NCI-H510A (cell line): ENCODE data around the gene PNKP.
A peak's percentile ranks its signal among the peaks of the same experiment; 100 is the strongest.

Source experiments
- DNase-seq: peaks from one replicate; lab custom pipeline; 2025; lab: John Stamatoyannopoulos, UW

The PNKP gene

GRCh38 chr19:49860336-49861102, 6.9 kb downstream of the PNKP start:
- DNase-seq = no peak

- DNase-seq = no peak
Observed at GRCh38 chr19:49859682-49860335, 7.6 kb downstream of the PNKP start.

DNA sequence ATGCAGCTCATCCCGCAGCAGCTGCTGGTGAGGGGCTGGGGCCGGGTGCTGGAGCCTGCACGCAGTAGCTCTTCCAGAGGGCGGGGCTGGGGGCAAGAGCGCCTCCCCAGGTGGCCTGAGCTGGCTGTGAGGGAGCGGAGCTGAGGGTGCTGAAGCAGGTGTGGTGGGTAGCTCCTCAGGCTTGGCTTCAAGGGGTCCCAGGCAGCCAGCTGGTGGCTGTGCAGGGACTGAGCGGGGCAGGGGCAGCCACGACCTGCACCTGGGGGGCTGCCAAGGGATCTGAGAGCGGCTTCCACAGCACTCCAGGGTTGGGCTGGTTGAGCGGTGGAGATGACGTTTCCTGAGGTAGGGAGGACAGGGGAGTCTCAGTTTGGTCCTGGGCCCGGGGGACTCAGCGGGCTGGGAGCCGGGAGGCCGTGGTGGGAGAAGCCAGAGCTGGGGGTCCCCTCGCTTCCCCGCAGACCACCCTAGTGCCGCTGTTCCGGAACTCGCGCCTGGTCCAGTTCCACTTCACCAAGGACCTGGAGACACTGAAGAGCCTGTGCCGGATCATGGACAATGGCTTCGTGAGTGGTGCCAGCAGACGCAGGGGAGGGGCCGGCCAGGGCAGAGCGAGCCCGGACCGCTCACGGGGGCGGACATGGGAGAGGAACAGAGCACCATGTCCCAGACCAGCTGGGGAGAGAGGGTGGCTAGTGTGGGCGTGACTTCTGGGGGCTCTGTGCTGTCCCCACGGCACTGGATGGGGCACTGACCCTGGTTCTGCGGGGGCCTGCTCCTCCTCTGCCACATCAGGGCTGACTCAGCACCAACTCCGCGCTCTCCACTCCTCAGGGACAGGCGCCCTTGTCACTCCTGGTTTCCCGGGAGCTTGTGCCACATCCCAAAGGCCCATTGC, 9.0 kb downstream of the PNKP start:
- DNase-seq = no peak

DNA sequence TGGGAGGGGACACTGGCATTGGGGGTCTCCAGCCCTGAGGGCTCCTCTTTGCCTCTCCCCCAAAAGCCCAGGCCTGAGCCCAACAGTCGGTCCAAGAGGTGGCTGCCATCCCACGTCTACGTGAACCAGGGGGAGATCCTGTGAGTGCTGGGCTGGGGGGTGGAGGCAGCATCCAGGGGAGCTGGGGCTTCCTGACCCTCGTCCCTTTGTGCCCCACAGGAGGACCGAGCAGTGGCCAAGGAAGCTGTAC, 9.6 kb downstream of the PNKP start:
- DNase-seq = no peak

DNA sequence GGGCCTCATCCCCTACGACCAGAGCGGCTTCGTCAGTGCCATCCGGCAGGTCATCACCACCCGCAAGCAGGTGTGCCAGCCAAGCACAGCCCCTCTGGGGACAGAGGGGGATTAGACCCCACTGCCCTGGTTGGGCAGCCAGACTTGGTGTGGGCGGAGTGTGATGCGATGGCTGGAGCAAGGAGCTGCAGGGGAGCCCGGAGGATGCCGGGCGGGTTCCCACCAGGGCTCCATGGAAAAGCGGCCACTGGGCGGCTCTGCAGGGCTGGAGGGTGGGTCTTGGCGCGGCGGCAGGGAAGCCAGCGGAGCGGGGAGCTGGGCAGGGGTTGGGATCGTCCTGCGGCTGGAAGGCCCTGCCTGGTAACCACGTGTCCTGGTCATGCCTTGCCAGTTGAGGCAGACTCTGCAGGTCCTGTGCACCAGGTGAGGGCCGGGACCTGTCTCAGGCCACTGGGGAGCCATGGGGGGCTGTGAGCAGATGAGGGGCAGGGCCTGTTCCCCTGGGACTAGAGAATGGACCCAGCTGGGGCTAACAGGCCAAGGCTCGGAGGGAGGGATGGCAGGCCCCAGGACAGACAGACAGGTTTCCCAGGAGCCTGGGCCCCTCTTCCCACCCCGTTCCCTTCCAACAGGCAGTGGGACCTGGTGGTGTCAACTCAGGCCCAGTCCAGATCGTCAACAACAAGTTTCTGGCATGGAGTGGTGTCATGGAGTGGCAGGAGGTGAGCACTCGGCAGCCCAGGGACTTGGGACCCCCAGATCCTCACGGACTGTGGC, 10.1 kb downstream of the PNKP start:
- no peak for DNase-seq

- DNase-seq = no peak
Observed at GRCh38 chr19:49856574-49857021, 10.8 kb downstream of the PNKP start.

GRCh38 chr19:49855676-49856573, 11.5 kb downstream of the PNKP start:
- DNase-seq = no peak

- no peak for DNase-seq
Observed at GRCh38 chr19:49855277-49855675, 12.1 kb downstream of the PNKP start.

- DNase-seq = no peak
Observed at GRCh38 chr19:49854378-49855263, 12.8 kb downstream of the PNKP start.

DNA sequence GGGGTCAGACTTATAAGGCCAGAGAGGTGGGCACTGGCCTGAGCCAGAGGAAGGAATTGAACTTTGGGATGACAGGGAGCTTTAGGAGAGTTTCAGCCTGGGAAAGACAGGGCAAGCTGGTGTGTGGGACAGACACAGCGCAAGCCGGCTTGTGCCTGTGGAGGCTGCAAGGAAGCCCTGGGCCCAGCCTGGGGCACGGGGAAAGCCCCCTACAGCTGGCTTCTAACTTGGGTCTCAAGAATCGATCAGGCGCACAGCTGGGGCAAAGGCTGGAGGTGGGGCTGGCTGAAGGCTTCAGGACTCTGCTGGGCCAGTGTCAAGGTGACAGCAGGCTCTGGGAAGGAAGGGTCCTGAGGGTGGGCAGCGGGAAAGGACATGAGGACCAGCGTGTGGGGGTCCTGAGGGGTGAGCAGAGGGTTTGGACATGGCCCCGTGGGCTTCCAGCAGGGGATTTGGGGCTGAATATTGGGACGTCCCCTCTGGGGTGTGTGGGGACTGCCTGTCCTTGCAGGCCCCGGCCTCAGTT, 13.5 kb downstream of the PNKP start:
- DNase-seq = no peak

GRCh38 chr19:49852631-49853126, 14.7 kb downstream of the PNKP start:
- DNase-seq = no peak

DNA sequence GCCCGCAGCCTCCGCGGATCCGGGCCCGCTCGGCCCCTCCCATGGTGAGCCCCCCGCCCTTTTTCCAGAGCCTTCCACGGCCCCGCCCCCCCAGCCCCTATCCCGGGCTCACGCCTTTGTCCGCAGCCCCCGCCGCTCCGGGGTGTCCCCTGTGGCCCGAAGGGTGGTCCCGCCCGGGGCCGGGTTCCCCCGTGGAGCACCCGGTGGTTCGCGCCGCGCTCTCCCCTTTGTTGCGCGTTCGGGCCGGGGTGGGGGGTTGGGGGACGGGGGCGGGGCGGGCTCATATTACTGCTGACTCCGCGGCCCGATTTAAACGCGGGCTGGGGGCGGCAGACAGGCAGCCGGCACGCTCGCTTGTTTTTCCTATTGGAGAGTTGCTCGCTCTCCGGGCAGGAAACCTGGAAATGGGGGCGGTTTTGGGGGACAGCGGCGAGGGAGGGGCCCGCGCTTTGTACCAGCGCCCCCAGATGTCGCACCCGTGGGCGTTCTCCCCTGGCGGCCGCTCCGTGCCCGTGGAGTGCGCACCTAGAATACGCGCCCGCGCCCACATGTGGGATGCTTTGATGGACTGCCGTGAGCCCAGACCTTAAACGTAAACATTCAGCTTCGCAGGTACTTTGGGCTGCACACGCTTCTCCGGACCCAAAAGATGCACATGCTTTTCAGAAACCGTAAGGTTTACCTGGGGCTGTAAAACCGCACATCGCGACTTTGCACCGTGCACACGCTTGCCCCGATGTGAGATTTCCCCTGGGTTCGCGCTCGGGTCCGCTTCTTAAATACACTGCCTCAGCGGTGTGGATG, 15.7 kb downstream of the PNKP start:
- no peak for DNase-seq

GRCh38 chr19:49850487-49851342, 16.7 kb downstream of the PNKP start, which contains the start of gene PTOV1:
TSS of gene PTOV1 (plus strand) at chr19:49851159.
- peak; percentile 86 for DNase-seq

GRCh38 chr19:49850221-49850486, 17.2 kb downstream of the PNKP start:
- DNase-seq = no peak

DNA sequence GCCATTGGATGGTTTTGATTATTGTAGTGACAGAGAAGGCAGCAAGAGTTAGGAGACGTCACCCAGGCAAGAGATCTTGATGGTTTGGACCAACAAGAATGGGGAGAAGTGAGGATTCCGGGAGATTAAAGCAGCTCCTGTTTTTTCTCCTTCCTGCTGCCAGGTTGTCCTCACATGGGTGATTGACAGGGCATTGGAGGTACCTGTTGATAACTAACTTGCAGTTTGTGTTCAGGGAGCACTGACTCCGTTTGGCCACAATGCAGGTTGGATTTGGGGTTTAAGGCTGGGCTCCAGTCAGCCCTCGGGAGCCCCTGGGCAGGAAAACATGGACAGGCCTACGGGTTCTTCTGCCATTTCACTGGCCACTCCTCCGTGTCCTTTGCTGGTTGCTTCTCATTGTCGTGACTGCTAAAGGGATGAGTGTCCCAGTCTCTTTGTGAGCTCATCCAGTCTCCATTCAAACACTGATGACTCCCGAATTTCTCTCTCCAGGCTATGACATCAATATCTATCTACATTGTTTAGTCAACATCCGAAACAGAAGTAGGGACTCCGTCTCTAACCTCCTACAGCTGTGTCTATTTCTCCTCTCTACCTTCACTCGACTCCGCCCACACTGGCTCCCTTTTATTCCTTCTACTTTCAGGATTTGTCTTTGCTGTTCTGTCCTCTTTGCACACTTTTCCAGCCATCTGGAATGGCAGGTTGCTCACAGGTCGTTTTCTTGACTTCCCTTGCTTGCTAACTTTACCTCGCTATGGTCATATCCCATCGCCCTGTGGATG, 17.7 kb downstream of the PNKP start:
- DNase-seq = no peak

- no peak for DNase-seq
Observed at GRCh38 chr19:49848938-49849337, 18.4 kb downstream of the PNKP start.
